Measurements from ENCODE around the gene MT3.
"Not testable (repeated sequence)": the region's sequence is repeated elsewhere in the genome, so short reads cannot be mapped to it uniquely, and the experiment has no call there.

The MT3 gene

GRCh38 chr16:56580391-56581048 is 8.8 kb upstream of the MT3 start:
- no peak for DNase-seq

- not testable (repeated sequence) for DNase-seq
These were observed 6.4 kb upstream of the MT3 start for GRCh38 chr16:56582911-56583310.

- DNase-seq, result no peak
These were observed 5.8 kb upstream of the MT3 start for GRCh38 chr16:56583351-56584168.

- no peak for DNase-seq
These were observed 5.1 kb upstream of the MT3 start for GRCh38 chr16:56584276-56584675.

GRCh38 chr16:56588781-56589140 is 567 bp upstream of the MT3 start:
- DNase-seq, result no peak

GRCh38 chr16:56591377-56592060 is 2.2 kb downstream of the MT3 start:
- DNase-seq, result no peak

GRCh38 chr16:56593573-56594291 is 4.4 kb downstream of the MT3 start:
- no peak for DNase-seq

GRCh38 chr16:56594292-56594619 is 4.9 kb downstream of the MT3 start:
- no peak for DNase-seq

GRCh38 chr16:56600398-56600999 is 11.2 kb downstream of the MT3 start:
- DNase-seq, result peak; percentile 18

GRCh38 chr16:56601325-56601724 is 12.0 kb downstream of the MT3 start:
- no peak for DNase-seq

- DNase-seq, result no peak
These were observed 14.3 kb downstream of the MT3 start for GRCh38 chr16:56603589-56603988.

GRCh38 chr16:56604966-56605365 is 15.6 kb downstream of the MT3 start:
- DNase-seq, result no peak

GRCh38 chr16:56605475-56605874 is 16.1 kb downstream of the MT3 start:
- no peak for DNase-seq

- no peak for DNase-seq
These were observed 16.7 kb downstream of the MT3 start for GRCh38 chr16:56606071-56606475.

- DNase-seq, result no peak
These were observed 17.3 kb downstream of the MT3 start for GRCh38 chr16:56606476-56607108.

GRCh38 chr16:56607109-56607618 is 17.8 kb downstream of the MT3 start:
- DNase-seq, result no peak

GRCh38 chr16:56607675-56608042 is 18.3 kb downstream of the MT3 start:
- no peak for DNase-seq

- DNase-seq, result peak; percentile 88
These were observed 18.9 kb downstream of the MT3 start, which contains the start of gene MT2A for GRCh38 chr16:56608043-56608875. TSS of gene MT2A (plus strand) at chr16:56608584. CDS start at chr16:56608656, 72 bp downstream.

- DNase-seq, result no peak
These were observed 19.6 kb downstream of the MT3 start for GRCh38 chr16:56608876-56609462.

- peak; percentile 68 for DNase-seq
These were observed 20.2 kb downstream of the MT3 start for GRCh38 chr16:56609463-56609921.
